DOHH2 (cell line): ENCODE results near the gene ZNF609.

Experiments
- H3F3A ChIP-seq: fragments of 200-600 bp; sonication (generic), shearing (Covaris generic); 2 replicates; pipeline ENCODE4 v1.6.0; 2016; ENCODE audit warnings: antibody characterized with exemption, mild to moderate bottlenecking; ENCODE audit not compliant: control insufficient read depth, insufficient read depth
- H3K27ac ChIP-seq: fragments of 200-600 bp; sonication (generic); 2 replicates; pipeline ENCODE4 v1.5.1; 2014; ENCODE audit warnings: low read depth, mild to moderate bottlenecking, low read length, moderate library complexity
- H3K27me3 ChIP-seq: fragments of 200-600 bp; sonication (generic); 2 replicates; pipeline ENCODE4 v1.6.1; 2014; ENCODE audit warnings: mild to moderate bottlenecking, low read length, mixed read lengths; ENCODE audit not compliant: control insufficient read depth
- H3K36me3 ChIP-seq: fragments of 200-600 bp; sonication (generic); 2 replicates; pipeline ENCODE4 v1.6.1; 2014; ENCODE audit warnings: mild to moderate bottlenecking, low read length, moderate library complexity, mixed read lengths; ENCODE audit not compliant: control insufficient read depth
- H3K4me1 ChIP-seq: fragments of 200-600 bp; sonication (generic); 2 replicates; pipeline ENCODE4 v1.6.1; 2014; ENCODE audit warnings: mild to moderate bottlenecking, low read length, mixed read lengths; ENCODE audit not compliant: control insufficient read depth
- H3K4me2 ChIP-seq: fragments of 200-600 bp; sonication (generic); 2 replicates; pipeline ENCODE4 v1.6.0; 2014; ENCODE audit warnings: mild to moderate bottlenecking, low read length, moderate library complexity
- H3K4me3 ChIP-seq: fragments of 200-600 bp; sonication (generic); 2 replicates; pipeline ENCODE4 v1.5.1; 2014; ENCODE audit warnings: mild to moderate bottlenecking, low read length, mixed read lengths
- H3K79me2 ChIP-seq: fragments of 200-600 bp; sonication (generic); 2 replicates; pipeline ENCODE4 v1.6.1; 2014; ENCODE audit warnings: mild to moderate bottlenecking, low read length, mixed read lengths; ENCODE audit not compliant: control insufficient read depth
- H3K9me2 ChIP-seq: fragments of 200-600 bp; sonication (generic); replicated peaks from 2 replicates; pipeline ENCODE4 v1.6.1; 2014; ENCODE audit warnings: mild to moderate bottlenecking, low read length, mixed read lengths; ENCODE audit not compliant: control insufficient read depth
- H3K9me3 ChIP-seq: fragments of 200-600 bp; sonication (generic); 2 replicates; pipeline ENCODE4 v1.6.1; 2014; ENCODE audit warnings: antibody characterized with exemption, low read length, mixed read lengths; ENCODE audit not compliant: control insufficient read depth, insufficient read depth
- H4K20me1 ChIP-seq: fragments of 200-600 bp; sonication (generic); 2 replicates; pipeline ENCODE4 v1.6.0; 2014; ENCODE audit warnings: low read depth, mild to moderate bottlenecking, antibody characterized with exemption, low read length, moderate library complexity; ENCODE audit not compliant: control insufficient read depth, insufficient read depth
- EZH2phosphoT487 ChIP-seq: fragments of 200-600 bp; sonication (generic); IDR thresholded peaks from 2 replicates; pipeline ENCODE4 v1.6.1; 2017; ENCODE audit warnings: borderline replicate concordance, mild to moderate bottlenecking, antibody characterized with exemption, low read length, moderate library complexity, mixed read lengths
- TF ChIP-seq, protein P1 (sequence below): fragments of 200-600 bp; sonication (generic); IDR thresholded peaks from one replicate; pipeline ENCODE4 v1.5.1; 2014; ENCODE audit warnings: antibody characterized with exemption, mild to moderate bottlenecking, low read depth, low read length; ENCODE audit not compliant: poor library complexity, severe bottlenecking

The ZNF609 gene

DNA sequence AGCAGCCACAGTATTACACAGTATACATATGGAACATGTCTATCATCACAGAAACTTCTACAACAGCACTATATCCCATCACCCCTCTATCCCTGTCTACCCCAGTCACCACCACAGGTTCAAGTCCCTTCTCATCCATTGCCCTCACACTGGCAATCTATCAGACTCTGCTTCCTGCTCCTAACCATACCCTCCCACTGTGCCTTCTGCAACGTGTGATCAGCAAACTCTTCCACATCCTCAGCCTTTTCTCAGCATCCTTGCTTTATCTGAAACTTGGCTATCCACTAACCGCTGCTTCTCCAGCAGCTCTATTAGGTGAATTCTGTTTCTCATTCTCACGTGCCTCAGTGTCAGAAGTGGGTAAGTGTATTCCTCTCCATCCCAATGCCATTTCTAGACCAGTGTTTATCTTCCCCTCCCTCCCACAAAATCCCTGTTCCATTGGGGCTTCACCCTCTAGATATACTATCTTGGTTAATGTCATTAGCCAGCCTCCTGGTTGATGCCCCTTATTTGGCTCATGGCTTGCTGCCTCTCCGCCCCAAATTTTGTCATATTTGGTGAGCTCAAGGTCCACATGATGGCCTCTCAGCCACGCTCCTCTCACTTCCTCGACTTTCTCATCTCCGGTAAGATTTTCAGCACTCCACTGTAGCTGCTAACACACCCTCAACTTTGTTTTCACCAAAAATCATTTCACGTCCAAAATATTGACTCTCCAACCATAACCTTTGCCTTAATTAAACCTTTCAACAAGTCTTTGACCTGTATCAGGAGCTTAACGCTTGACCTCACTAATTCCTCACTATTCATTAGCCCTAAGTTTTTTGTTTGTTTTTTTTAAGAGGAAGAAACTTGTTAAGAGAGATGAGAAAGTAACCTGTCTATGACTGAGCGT, 245.9 kb downstream of the ZNF609 start:
- TF ChIP-seq, protein P1, sequence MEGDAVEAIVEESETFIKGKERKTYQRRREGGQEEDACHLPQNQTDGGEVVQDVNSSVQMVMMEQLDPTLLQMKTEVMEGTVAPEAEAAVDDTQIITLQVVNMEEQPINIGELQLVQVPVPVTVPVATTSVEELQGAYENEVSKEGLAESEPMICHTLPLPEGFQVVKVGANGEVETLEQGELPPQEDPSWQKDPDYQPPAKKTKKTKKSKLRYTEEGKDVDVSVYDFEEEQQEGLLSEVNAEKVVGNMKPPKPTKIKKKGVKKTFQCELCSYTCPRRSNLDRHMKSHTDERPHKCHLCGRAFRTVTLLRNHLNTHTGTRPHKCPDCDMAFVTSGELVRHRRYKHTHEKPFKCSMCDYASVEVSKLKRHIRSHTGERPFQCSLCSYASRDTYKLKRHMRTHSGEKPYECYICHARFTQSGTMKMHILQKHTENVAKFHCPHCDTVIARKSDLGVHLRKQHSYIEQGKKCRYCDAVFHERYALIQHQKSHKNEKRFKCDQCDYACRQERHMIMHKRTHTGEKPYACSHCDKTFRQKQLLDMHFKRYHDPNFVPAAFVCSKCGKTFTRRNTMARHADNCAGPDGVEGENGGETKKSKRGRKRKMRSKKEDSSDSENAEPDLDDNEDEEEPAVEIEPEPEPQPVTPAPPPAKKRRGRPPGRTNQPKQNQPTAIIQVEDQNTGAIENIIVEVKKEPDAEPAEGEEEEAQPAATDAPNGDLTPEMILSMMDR: no peak
- TF ChIP-seq EZH2phosphoT487: no peak
- H3K79me2 ChIP-seq: peaks cover 17% of the 10 kb centered on the region
- H3K4me2 ChIP-seq: no peak overlapping the region
- no peaks in the 10 kb centered on the region for H3K9me2 ChIP-seq
- H3K4me1 ChIP-seq: peaks cover 18% of the 10 kb centered on the region
- H3F3A ChIP-seq: 0 out of 2 replicates have a peak, but pooled peaks cover under 1% of the 10 kb centered on the region
- no peak overlapping the region for H3K27ac ChIP-seq
- 0 out of 2 replicates have a peak, but pooled peaks cover 3% of the 10 kb centered on the region for H3K36me3 ChIP-seq
- no peak overlapping the region for H3K4me3 ChIP-seq
- H4K20me1 ChIP-seq: peaks cover 5% of the 10 kb centered on the region; the same call in 1 of the 2 replicates
- no peaks in the 10 kb centered on the region for H3K27me3 ChIP-seq
- no peaks in the 10 kb centered on the region for H3K9me3 ChIP-seq

DNA sequence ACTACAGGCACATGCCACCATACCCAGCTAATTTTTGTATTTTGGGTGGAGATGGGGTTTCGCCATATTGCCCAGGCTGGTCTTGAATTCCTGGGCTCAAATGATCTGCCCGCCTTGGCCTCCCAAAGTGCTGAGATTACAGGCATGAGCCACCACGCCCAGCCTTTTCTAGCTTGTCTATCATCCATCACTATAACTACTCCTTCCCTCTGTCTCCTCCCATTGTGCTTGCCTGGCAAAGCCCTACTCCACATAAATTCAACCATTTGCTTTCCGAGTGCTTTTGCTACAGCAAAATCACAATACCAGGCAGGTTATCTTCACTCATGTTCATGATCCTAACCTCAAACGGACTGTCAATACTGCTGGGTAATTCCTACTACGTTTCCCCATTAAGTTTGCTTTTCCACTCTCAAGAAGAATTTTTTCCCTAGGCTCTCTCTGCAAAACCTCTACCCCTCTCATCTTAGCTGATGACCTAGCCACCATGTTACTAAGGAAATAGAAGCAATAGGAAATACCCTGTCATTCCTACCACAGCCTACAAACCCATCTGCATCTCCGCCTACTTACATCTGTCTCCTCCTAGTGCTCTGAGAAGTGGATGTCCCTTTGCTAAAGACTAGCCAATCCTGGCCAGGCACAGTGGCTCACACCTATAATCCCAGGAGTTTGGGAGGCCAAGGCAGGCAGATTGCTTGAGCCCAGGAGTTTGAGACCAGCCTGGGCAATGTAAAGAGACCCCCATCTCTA, 250.5 kb downstream of the ZNF609 start:
- Histone ChIP-seq H3F3A (no peaks in the 10 kb centered on the region), H3K27ac (no peak overlapping the region), H3K9me3 (no peaks in the 10 kb centered on the region), H3K4me3 (no peak overlapping the region), H3K4me1 (no peaks in the 10 kb centered on the region), H4K20me1 (no peaks in the 10 kb centered on the region), H3K9me2 (no peaks in the 10 kb centered on the region), H3K27me3 (no peaks in the 10 kb centered on the region), H3K4me2 (no peak overlapping the region), H3K79me2 (no peaks in the 10 kb centered on the region), H3K36me3 (no peaks in the 10 kb centered on the region)
- TF ChIP-seq, protein P1: no peak
- no peak for TF ChIP-seq EZH2phosphoT487

DNA sequence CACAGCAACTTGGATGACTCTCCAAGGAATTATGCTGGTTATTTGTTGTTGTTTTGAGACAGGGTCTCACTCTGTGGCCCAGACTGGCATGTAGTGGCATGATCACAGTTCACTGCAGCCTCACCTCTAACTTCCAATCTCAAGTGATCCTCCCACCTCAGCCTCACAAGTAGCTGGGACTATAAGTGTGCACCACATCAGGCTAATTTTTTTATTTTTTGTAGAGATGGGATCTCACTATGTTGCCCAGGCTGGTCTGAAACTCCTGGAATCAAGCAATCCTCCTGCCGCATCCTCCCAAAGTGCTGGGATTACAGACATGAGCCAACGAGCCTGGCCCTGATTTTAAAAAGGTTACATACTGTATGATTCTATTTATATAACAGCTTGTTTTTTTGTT, 252.0 kb downstream of the ZNF609 start:
- no peaks in the 10 kb centered on the region for H3F3A ChIP-seq
- no peaks in the 10 kb centered on the region for H3K36me3 ChIP-seq
- H4K20me1 ChIP-seq: no peaks in the 10 kb centered on the region
- TF ChIP-seq EZH2phosphoT487: no peak
- H3K27me3 ChIP-seq: no peaks in the 10 kb centered on the region
- H3K27ac ChIP-seq: no peak overlapping the region
- no peak overlapping the region for H3K4me3 ChIP-seq
- no peak overlapping the region for H3K4me2 ChIP-seq
- no peaks in the 10 kb centered on the region for H3K79me2 ChIP-seq
- H3K9me2 ChIP-seq: no peaks in the 10 kb centered on the region
- H3K4me1 ChIP-seq: no peaks in the 10 kb centered on the region
- no peaks in the 10 kb centered on the region for H3K9me3 ChIP-seq

DNA sequence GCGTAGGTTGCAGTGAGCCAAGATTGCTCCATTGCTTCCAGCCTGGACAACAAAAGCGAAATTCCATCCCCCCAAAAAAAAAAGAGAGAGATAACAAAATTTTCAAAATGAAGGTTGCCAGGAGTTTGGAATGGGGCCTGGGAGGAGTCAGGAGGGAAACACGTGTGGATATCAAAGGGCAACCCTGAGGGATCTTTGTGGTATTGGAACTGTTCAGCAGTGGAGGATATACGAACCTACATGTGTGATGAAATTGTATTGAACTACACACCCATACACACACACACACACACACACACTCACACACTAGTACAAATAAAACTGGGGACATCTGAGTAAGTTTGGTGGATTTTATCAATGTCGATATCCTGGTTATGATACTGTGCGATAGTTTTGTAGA, 253.2 kb downstream of the ZNF609 start:
- Histone ChIP-seq H3K9me2 (no peaks in the 10 kb centered on the region), H3K79me2 (no peaks in the 10 kb centered on the region), H3K27me3 (no peaks in the 10 kb centered on the region), H3K4me3 (no peak overlapping the region), H4K20me1 (no peaks in the 10 kb centered on the region), H3K36me3 (no peaks in the 10 kb centered on the region), H3K27ac (no peak overlapping the region), H3K4me2 (no peak overlapping the region), H3K9me3 (no peaks in the 10 kb centered on the region), H3K4me1 (no peaks in the 10 kb centered on the region), H3F3A (no peaks in the 10 kb centered on the region)
- TF ChIP-seq, protein P1: no peak
- no peak for TF ChIP-seq EZH2phosphoT487
